ENCODE data around the gene RFPL3. TPM values are rescaled to one million over a fixed set of nuclear protein-coding genes. Genes with fewer than 3 reads are reported as not detected.
"Not testable (repeated sequence)": the region's sequence is repeated elsewhere in the genome, so short reads cannot be mapped to it uniquely, and the experiment has no call there.

RFPL3 gene
- total RNA-seq, 1 donor from 2014 or later: not detected

GRCh38 chr22:32336121-32336603 is 21.5 kb upstream of the RFPL3 start:
- Histone ChIP-seq H3K9me3 (no peaks in the 10 kb centered on the region), H3K4me3 (no peak overlapping the region), H3K36me3 (no peaks in the 10 kb centered on the region), H3K4me1 (peaks cover 8% of the 10 kb centered on the region), H3K27ac (no peak overlapping the region), H3K27me3 (ENCODE audit: low read depth) (no peaks in the 10 kb centered on the region)
- intact Hi-C loops (cut with DNase I): no loop called here
- no peak for ATAC-seq
- no peak for TF ChIP-seq CTCF (IDR thresholded peaks at IDR 0.05)
- no peak for DNase-seq

- Histone ChIP-seq H3K4me1 (peaks cover 8% of the 10 kb centered on the region), H3K36me3 (no peaks in the 10 kb centered on the region), H3K27ac (no peak overlapping the region), H3K27me3 (ENCODE audit: low read depth) (no peaks in the 10 kb centered on the region), H3K9me3 (no peaks in the 10 kb centered on the region), H3K4me3 (no peak overlapping the region)
- no peak for TF ChIP-seq CTCF (IDR thresholded peaks at IDR 0.05)
- ATAC-seq (no peak), DNase-seq (no peak)
- intact Hi-C loops (cut with DNase I): no loop called here
Observed at GRCh38 chr22:32336771-32337424, 20.8 kb upstream of the RFPL3 start.

GRCh38 chr22:32337425-32337824 is 20.2 kb upstream of the RFPL3 start:
- DNase-seq; H3K9me3 ChIP-seq; H3K4me3 ChIP-seq; H3K4me1 ChIP-seq; H3K27ac ChIP-seq; ATAC-seq; H3K27me3 ChIP-seq (ENCODE audit: low read depth); H3K36me3 ChIP-seq; intact Hi-C loops (cut with DNase I): not testable (repeated sequence)

GRCh38 chr22:32338757-32339156 is 18.9 kb upstream of the RFPL3 start:
- H3K27ac ChIP-seq: no peak overlapping the region
- H3K4me3 ChIP-seq: no peak overlapping the region
- H3K36me3 ChIP-seq: no peaks in the 10 kb centered on the region
- H3K9me3 ChIP-seq: no peaks in the 10 kb centered on the region
- ATAC-seq (no peak), DNase-seq (no peak)
- no peaks in the 10 kb centered on the region for H3K27me3 ChIP-seq (ENCODE audit: low read depth)
- H3K4me1 ChIP-seq: peaks cover 8% of the 10 kb centered on the region
- intact Hi-C loops (cut with DNase I): no loop called here
- no peak for TF ChIP-seq CTCF (IDR thresholded peaks at IDR 0.05)

GRCh38 chr22:32339190-32340012 is 18.3 kb upstream of the RFPL3 start:
- Histone ChIP-seq H3K27ac (no peak overlapping the region), H3K36me3 (no peaks in the 10 kb centered on the region), H3K4me3 (no peak overlapping the region), H3K27me3 (ENCODE audit: low read depth) (no peaks in the 10 kb centered on the region), H3K9me3 (no peaks in the 10 kb centered on the region), H3K4me1 (peaks cover 8% of the 10 kb centered on the region)
- intact Hi-C loops (cut with DNase I): no loop called here
- no peak for TF ChIP-seq CTCF (IDR thresholded peaks at IDR 0.05)
- DNase-seq (no peak), ATAC-seq (no peak)

GRCh38 chr22:32340411-32340810 is 17.3 kb upstream of the RFPL3 start:
- no peak overlapping the region for H3K4me3 ChIP-seq
- ATAC-seq (no peak), DNase-seq (no peak)
- no peak overlapping the region for H3K27ac ChIP-seq
- no peaks in the 10 kb centered on the region for H3K27me3 ChIP-seq (ENCODE audit: low read depth)
- H3K36me3 ChIP-seq: no peaks in the 10 kb centered on the region
- no peak for TF ChIP-seq CTCF (IDR thresholded peaks at IDR 0.05)
- no peaks in the 10 kb centered on the region for H3K9me3 ChIP-seq
- H3K4me1 ChIP-seq: peaks cover 8% of the 10 kb centered on the region
- intact Hi-C loops (cut with DNase I): no loop called here

Measured in lower lobe of right lung (tissue), 2 donors.